Progenitor cell of endocrine pancreas (in vitro differentiated cells): ENCODE results near the gene BLM. TPM values are rescaled to one million over a fixed set of nuclear protein-coding genes. Genes with fewer than 3 reads are reported as not detected.

Experiments
- DNase-seq: peaks from one replicate; pipeline ENCODE4 v3.0.0; 2021; ENCODE audit warnings: low spot score; ENCODE audit not compliant: unreplicated experiment
- H3K27ac Mint-ChIP-seq: 2 replicates; pipeline ENCODE4 v1.8.0; 2021; ENCODE audit warnings: mild to moderate bottlenecking, moderate library complexity, mixed read lengths
- H3K27me3 Mint-ChIP-seq: 2 replicates; pipeline ENCODE4 v1.8.0; 2021; ENCODE audit warnings: mixed read lengths
- H3K36me3 Mint-ChIP-seq: 2 replicates; pipeline ENCODE4 v1.8.0; 2022; ENCODE audit warnings: mixed read lengths; ENCODE audit not compliant: insufficient read depth
- H3K4me1 Mint-ChIP-seq: 2 replicates; pipeline ENCODE4 v1.8.0; 2021; ENCODE audit warnings: low read depth, mixed read lengths
- H3K4me3 Mint-ChIP-seq: 2 replicates; pipeline ENCODE4 v1.8.0; 2021; ENCODE audit warnings: low read depth, mild to moderate bottlenecking, moderate library complexity, mixed read lengths
- H3K9me3 Mint-ChIP-seq: 2 replicates; pipeline ENCODE4 v1.8.0; 2021; ENCODE audit warnings: low read depth, mixed read lengths
- CTCF ChIP-seq: fragments of 200-600 bp; sonication (generic); IDR thresholded peaks from one replicate; pipeline ENCODE4 v1.5.0; 2021; ENCODE audit warnings: antibody characterized with exemption, mild to moderate bottlenecking; ENCODE audit not compliant: unreplicated experiment
- total RNA-seq: library from RNA; stranded (reverse); gene quantifications from 2 replicates; pipeline ENCODE4 v1.2.1, GENCODE V29; 2021

BLM gene
- total RNA-seq, 1 donor from 2014 or later: 19.6 TPM

- TF ChIP-seq CTCF: no peak
- H3K36me3 Mint-ChIP-seq: peaks cover 3% of the 10 kb centered on the region
- no peak overlapping the region for H3K4me3 Mint-ChIP-seq
- peaks cover 3% of the 10 kb centered on the region for H3K27me3 Mint-ChIP-seq
- H3K9me3 Mint-ChIP-seq: peaks cover 4% of the 10 kb centered on the region
- DNase-seq: no peak
- no peak overlapping the region for H3K27ac Mint-ChIP-seq
- H3K4me1 Mint-ChIP-seq: no peaks in the 10 kb centered on the region
Measured at GRCh38 chr15:90681480-90681879, 35.7 kb upstream of the BLM start.

GRCh38 chr15:90683371-90683770 is 33.8 kb upstream of the BLM start:
- peaks cover under 1% of the 10 kb centered on the region for H3K36me3 Mint-ChIP-seq
- H3K4me3 Mint-ChIP-seq: no peak overlapping the region
- no peak for DNase-seq
- no peaks in the 10 kb centered on the region for H3K4me1 Mint-ChIP-seq
- H3K27me3 Mint-ChIP-seq: peaks cover 3% of the 10 kb centered on the region
- TF ChIP-seq CTCF: no peak
- H3K27ac Mint-ChIP-seq: no peak overlapping the region
- no peaks in the 10 kb centered on the region for H3K9me3 Mint-ChIP-seq

- Mint-ChIP-seq H3K4me1 (no peaks in the 10 kb centered on the region), H3K27me3 (peaks cover 3% of the 10 kb centered on the region), H3K36me3 (no peaks in the 10 kb centered on the region), H3K27ac (no peak overlapping the region), H3K4me3 (no peak overlapping the region), H3K9me3 (no peaks in the 10 kb centered on the region)
- no peak for DNase-seq
- TF ChIP-seq CTCF: no peak
Measured at GRCh38 chr15:90683876-90684275, 33.3 kb upstream of the BLM start.

- Mint-ChIP-seq H3K27me3 (peaks cover 3% of the 10 kb centered on the region), H3K4me3 (no peak overlapping the region), H3K9me3 (no peaks in the 10 kb centered on the region), H3K36me3 (no peaks in the 10 kb centered on the region), H3K4me1 (no peaks in the 10 kb centered on the region), H3K27ac (no peak overlapping the region)
- no peak for DNase-seq
- no peak for TF ChIP-seq CTCF
Measured at GRCh38 chr15:90684281-90684680, 32.9 kb upstream of the BLM start.

- no peak overlapping the region for H3K4me3 Mint-ChIP-seq
- DNase-seq: no peak
- no peak for TF ChIP-seq CTCF
- no peaks in the 10 kb centered on the region for H3K4me1 Mint-ChIP-seq
- H3K9me3 Mint-ChIP-seq: no peaks in the 10 kb centered on the region
- no peak overlapping the region for H3K27ac Mint-ChIP-seq
- peaks cover 3% of the 10 kb centered on the region for H3K27me3 Mint-ChIP-seq
- H3K36me3 Mint-ChIP-seq: no peaks in the 10 kb centered on the region
Measured at GRCh38 chr15:90685591-90686434, 31.3 kb upstream of the BLM start.
